ENCODE measurements around the gene COL5A3.
"Not testable (repeated sequence)": the region's sequence is repeated elsewhere in the genome, so short reads cannot be mapped to it uniquely, and the experiment has no call there.

The COL5A3 gene

GRCh38 chr19:9935506-9936325 lies 74.6 kb downstream of the COL5A3 start:
- no peak for DNase-seq

GRCh38 chr19:9934132-9934950 lies 76.0 kb downstream of the COL5A3 start:
- DNase-seq: no peak

- DNase-seq: no peak
Measured at GRCh38 chr19:9932835-9933234, 77.5 kb downstream of the COL5A3 start.

GRCh38 chr19:9931629-9932028 lies 78.7 kb downstream of the COL5A3 start:
- DNase-seq: no peak

GRCh38 chr19:9923440-9923839 lies 86.9 kb downstream of the COL5A3 start:
- no peak for DNase-seq

- DNase-seq: not testable (repeated sequence)
Measured at GRCh38 chr19:9922782-9923379, 87.4 kb downstream of the COL5A3 start.

GRCh38 chr19:9917321-9917720 lies 93.0 kb downstream of the COL5A3 start:
- peak; percentile 26 for DNase-seq

GRCh38 chr19:9916719-9917118 lies 93.6 kb downstream of the COL5A3 start:
- DNase-seq: no peak

GRCh38 chr19:9914315-9915207 lies 95.7 kb downstream of the COL5A3 start:
- DNase-seq: no peak

- DNase-seq: no peak
Measured at GRCh38 chr19:9914001-9914314, 96.3 kb downstream of the COL5A3 start.

- DNase-seq: no peak
Measured at GRCh38 chr19:9913237-9914000, 96.9 kb downstream of the COL5A3 start.

GRCh38 chr19:9912551-9913236 lies 97.6 kb downstream of the COL5A3 start:
- no peak for DNase-seq

- no peak for DNase-seq
Measured at GRCh38 chr19:9911524-9912185, 98.6 kb downstream of the COL5A3 start.

GRCh38 chr19:9910625-9911024 lies 99.7 kb downstream of the COL5A3 start:
- DNase-seq: no peak

Measured in NCI-H526 treated with DMSO at 0.1 percent for 48 hours (cell line).